ENCODE measurements around the gene PDK3. TPM values are rescaled to one million over a fixed set of nuclear protein-coding genes. Genes with fewer than 3 reads are reported as not detected.

Gene PDK3
- polyA plus RNA-seq, 3 donors, result 1.7 to 7.6 (median 2.0) TPM

GRCh38 chrX:24525455-24525854, 60.4 kb downstream of the PDK3 start:
- 79 to 91% (median 90%) methylated on average over 2 of the region's 2 CpGs for WGBS, 3 donors
- no peak overlapping the region for H3K27ac ChIP-seq (ENCODE audit: low read depth, low read length)

- H3K27ac ChIP-seq (ENCODE audit: low read depth, low read length), result no peak overlapping the region
- 68 to 94% (median 91%) methylated on average over 2 of the region's 2 CpGs for WGBS, 3 donors
These were observed 61.5 kb downstream of the PDK3 start for GRCh38 chrX:24526616-24527015.

- no peak overlapping the region for H3K27ac ChIP-seq (ENCODE audit: low read depth, low read length)
- WGBS, 3 donors, result 55 to 87% (median 67%) methylated on average over 1 of the region's 1 CpG
These were observed 63.5 kb downstream of the PDK3 start for GRCh38 chrX:24528605-24529004.

- no peak overlapping the region for H3K27ac ChIP-seq (ENCODE audit: low read depth, low read length)
These were observed 71.5 kb downstream of the PDK3 start for GRCh38 chrX:24536551-24536950.

GRCh38 chrX:24542756-24543155, 77.7 kb downstream of the PDK3 start:
- no peak overlapping the region for H3K27ac ChIP-seq (ENCODE audit: low read depth, low read length)
- 46 to 59% (median 49%) methylated on average over 4 of the region's 4 CpGs for WGBS, 3 donors

GRCh38 chrX:24547961-24548360, 82.9 kb downstream of the PDK3 start:
- 76 to 100% (median 98%) methylated on average over 1 of the region's 1 CpG for WGBS, 3 donors
- no peak overlapping the region for H3K27ac ChIP-seq (ENCODE audit: low read depth, low read length)

GRCh38 chrX:24550166-24550565, 85.1 kb downstream of the PDK3 start:
- 80 to 94% (median 88%) methylated on average over 5 of the region's 5 CpGs for WGBS, 3 donors
- H3K27ac ChIP-seq (ENCODE audit: low read depth, low read length), result no peak overlapping the region

- WGBS, 3 donors, result 36 to 57% (median 40%) methylated on average over 4 of the region's 4 CpGs
- H3K27ac ChIP-seq (ENCODE audit: low read depth, low read length), result no peak overlapping the region
These were observed 87.9 kb downstream of the PDK3 start for GRCh38 chrX:24553011-24553410.

- 58 to 78% (median 76%) methylated on average over 5 of the region's 5 CpGs for WGBS, 3 donors
- no peak overlapping the region for H3K27ac ChIP-seq (ENCODE audit: low read depth, low read length)
These were observed 96.0 kb downstream of the PDK3 start for GRCh38 chrX:24561121-24561520.

- H3K27ac ChIP-seq (ENCODE audit: low read depth, low read length), result no peak overlapping the region
- WGBS, 3 donors, result 85 to 95% (median 88%) methylated on average over 16 to 19 of the region's 19 CpGs
These were observed 98.4 kb downstream of the PDK3 start for GRCh38 chrX:24563291-24564010.

GRCh38 chrX:24566240-24566639, 101.2 kb downstream of the PDK3 start:
- WGBS, 3 donors, result 70 to 73% (median 72%) methylated on average over 3 of the region's 3 CpGs
- H3K27ac ChIP-seq (ENCODE audit: low read depth, low read length), result no peak overlapping the region

GRCh38 chrX:24567169-24567568, 102.1 kb downstream of the PDK3 start:
- H3K27ac ChIP-seq (ENCODE audit: low read depth, low read length), result no peak overlapping the region
- WGBS, 3 donors, result 84 to 87% (median 85%) methylated on average over 4 of the region's 4 CpGs

- WGBS, 3 donors, result 72 to 86% (median 86%) methylated on average over 4 of the region's 4 CpGs
- no peak overlapping the region for H3K27ac ChIP-seq (ENCODE audit: low read depth, low read length)
These were observed 109.7 kb downstream of the PDK3 start for GRCh38 chrX:24574743-24575142.

GRCh38 chrX:24575496-24575895, 110.4 kb downstream of the PDK3 start:
- 74 to 100% (median 97%) methylated on average over 1 of the region's 1 CpG for WGBS, 3 donors
- H3K27ac ChIP-seq (ENCODE audit: low read depth, low read length), result no peak overlapping the region

- WGBS, 3 donors, result 77 to 81% (median 80%) methylated on average over 9 of the region's 9 CpGs
- no peak overlapping the region for H3K27ac ChIP-seq (ENCODE audit: low read depth, low read length)
These were observed 112.0 kb downstream of the PDK3 start for GRCh38 chrX:24577091-24577490.

Other genes with a start within 250 kb of the PDK3 start
- under 1 TPM in 1 of 3 donors, not detected in 2; 0.34 TPM for gene SUPT20HL2, start 151.2 kb upstream of the PDK3 start, polyA plus RNA-seq
- gene SUPT20HL1, start 104.6 kb upstream of the PDK3 start, polyA plus RNA-seq, result not detected
- gene PCYT1B, start 182.1 kb downstream of the PDK3 start, polyA plus RNA-seq, result under 1 TPM; 0.03 to 0.66 (median 0.22) TPM
- 1 to 10 TPM; 2.8 to 4.4 (median 3.6) TPM for gene POLA1, start 228.6 kb downstream of the PDK3 start, polyA plus RNA-seq